Sigmoid colon (tissue), 4 donors: ENCODE measurements around the gene DHPS.

Experiments
- EP300 ChIP-seq, 4 donors: sonication (generic); formaldehyde crosslinking; IDR thresholded peaks; one replicate each; pipeline ENCODE4 v1.6.1; 2017; ENCODE audit warnings: antibody characterized with exemption in 4 of 4
- POLR2A ChIP-seq, 2 donors: fragments of 450-650 bp; IDR thresholded peaks; one replicate each; pipeline ENCODE4 v1.6.1; 2016; ENCODE audit warnings: antibody characterized with exemption in 2 of 2, mild to moderate bottlenecking in 2 of 2, moderate library complexity in 2 of 2
- POLR2AphosphoS5 ChIP-seq, 4 donors: sonication (generic); formaldehyde crosslinking; IDR thresholded peaks; one replicate each; pipeline ENCODE4 v1.6.1; 2017; ENCODE audit warnings: antibody characterized with exemption in 4 of 4
- TF ChIP-seq, protein P1 (sequence below), 4 experiments: fragments of 450-650 bp in 3 of 4; fragments of 200-600 bp in 1 of 4; IDR thresholded peaks; one replicate each; pipeline ENCODE4 v1.5.1; 2016 to 2019; ENCODE audit warnings: antibody characterized with exemption in 4 of 4, mild to moderate bottlenecking in 3 of 4, moderate library complexity in 2 of 4

DNA sequence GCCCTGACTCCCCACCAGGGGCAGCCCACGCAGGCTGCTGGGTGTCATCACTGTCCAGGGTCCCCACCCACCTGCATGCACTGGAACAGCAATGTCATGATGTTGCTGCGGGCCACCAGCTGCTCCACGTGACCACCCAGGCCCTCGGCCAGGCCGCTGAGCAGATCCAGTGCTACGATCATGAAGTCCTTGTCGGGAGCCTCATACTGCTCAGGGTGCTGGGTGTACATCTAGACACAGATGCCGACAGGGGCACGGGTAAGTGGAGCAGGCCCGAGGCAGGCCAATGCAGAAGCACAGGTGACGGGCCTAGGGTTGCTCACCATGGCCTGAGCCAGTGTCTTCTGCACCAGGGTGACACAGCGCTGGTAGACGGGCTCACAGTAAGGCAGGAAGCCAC lies 23.5 kb upstream of the DHPS start:
- TF ChIP-seq POLR2A (IDR thresholded peaks at IDR 0.05) (no peak), EP300 (IDR thresholded peaks at IDR 0.05) (no peak), POLR2AphosphoS5 (IDR thresholded peaks at IDR 0.05) (no peak)
- TF ChIP-seq, protein P1, sequence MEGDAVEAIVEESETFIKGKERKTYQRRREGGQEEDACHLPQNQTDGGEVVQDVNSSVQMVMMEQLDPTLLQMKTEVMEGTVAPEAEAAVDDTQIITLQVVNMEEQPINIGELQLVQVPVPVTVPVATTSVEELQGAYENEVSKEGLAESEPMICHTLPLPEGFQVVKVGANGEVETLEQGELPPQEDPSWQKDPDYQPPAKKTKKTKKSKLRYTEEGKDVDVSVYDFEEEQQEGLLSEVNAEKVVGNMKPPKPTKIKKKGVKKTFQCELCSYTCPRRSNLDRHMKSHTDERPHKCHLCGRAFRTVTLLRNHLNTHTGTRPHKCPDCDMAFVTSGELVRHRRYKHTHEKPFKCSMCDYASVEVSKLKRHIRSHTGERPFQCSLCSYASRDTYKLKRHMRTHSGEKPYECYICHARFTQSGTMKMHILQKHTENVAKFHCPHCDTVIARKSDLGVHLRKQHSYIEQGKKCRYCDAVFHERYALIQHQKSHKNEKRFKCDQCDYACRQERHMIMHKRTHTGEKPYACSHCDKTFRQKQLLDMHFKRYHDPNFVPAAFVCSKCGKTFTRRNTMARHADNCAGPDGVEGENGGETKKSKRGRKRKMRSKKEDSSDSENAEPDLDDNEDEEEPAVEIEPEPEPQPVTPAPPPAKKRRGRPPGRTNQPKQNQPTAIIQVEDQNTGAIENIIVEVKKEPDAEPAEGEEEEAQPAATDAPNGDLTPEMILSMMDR (IDR thresholded peaks at IDR 0.05), result no peak
